HG02938 (cell line): ENCODE measurements around the gene SKI.
A peak's percentile ranks its signal among the peaks of the same experiment; 100 is the strongest.

Experiments used
- ATAC-seq: cut with Tn5 transposase; IDR thresholded peaks from one replicate; pipeline ENCODE4 v1.9.1; 2021; ENCODE audit warnings: mild to moderate bottlenecking, moderate library complexity; ENCODE audit not compliant: unreplicated experiment

Gene SKI

GRCh38 chr1:2208309-2209239, 19.5 kb upstream of the SKI start:
- no peak for ATAC-seq

GRCh38 chr1:2209400-2210083, 18.6 kb upstream of the SKI start:
- ATAC-seq = no peak

GRCh38 chr1:2210084-2210653, 17.9 kb upstream of the SKI start:
- ATAC-seq = no peak

- ATAC-seq = no peak
Measured at GRCh38 chr1:2210786-2211185, 17.3 kb upstream of the SKI start.

GRCh38 chr1:2212274-2212531, 15.9 kb upstream of the SKI start:
- no peak for ATAC-seq

GRCh38 chr1:2212532-2213491, 15.3 kb upstream of the SKI start:
- no peak for ATAC-seq

GRCh38 chr1:2213576-2214505, 14.3 kb upstream of the SKI start:
- ATAC-seq = no peak

- no peak for ATAC-seq
Measured at GRCh38 chr1:2214541-2215241, 13.4 kb upstream of the SKI start.

GRCh38 chr1:2215329-2215728, 12.8 kb upstream of the SKI start:
- ATAC-seq = no peak

GRCh38 chr1:2215909-2216766, 12.0 kb upstream of the SKI start:
- ATAC-seq = no peak

- no peak for ATAC-seq
Measured at GRCh38 chr1:2216767-2217058, 11.4 kb upstream of the SKI start.

- ATAC-seq = no peak
Measured at GRCh38 chr1:2221271-2221670, 6.8 kb upstream of the SKI start.

GRCh38 chr1:2224170-2224584, 3.9 kb upstream of the SKI start:
- no peak for ATAC-seq

GRCh38 chr1:2224631-2225428, 3.3 kb upstream of the SKI start:
- ATAC-seq = no peak

- no peak for ATAC-seq
Measured at GRCh38 chr1:2226525-2227345, 1.4 kb upstream of the SKI start.

GRCh38 chr1:2227346-2228156, 568 bp upstream of the SKI start:
- peak; percentile 73 for ATAC-seq
